ENCODE results near the gene STXBP3.

GRCh38 chr1:108704496-108704895 lies 42.0 kb upstream of the STXBP3 start:
- TF ChIP-seq CTCF (IDR thresholded peaks at IDR 0.05; ENCODE audit: poor library complexity, severe bottlenecking) = no peak
- no peak for TF ChIP-seq POLR2AphosphoS5 (IDR thresholded peaks at IDR 0.05)
- no peak for TF ChIP-seq TAF1 (IDR thresholded peaks at IDR 0.05; ENCODE audit: low read depth)
- TF ChIP-seq MXI1 (conservative IDR thresholded peaks at IDR 0.05; ENCODE audit: poor library complexity, severe bottlenecking) = no peak
- no peak for TF ChIP-seq EZH2 (IDR thresholded peaks at IDR 0.05; ENCODE audit: borderline replicate concordance, insufficient read depth, low read length, poor library complexity, severe bottlenecking)
- no peak for TF ChIP-seq RAD21 (conservative IDR thresholded peaks at IDR 0.05)

Data from neural cell (in vitro differentiated cells).